Calu3 (cell line): Measurements from ENCODE around the gene FGF1. TPM values are rescaled to one million over a fixed set of nuclear protein-coding genes. Genes with fewer than 3 reads are reported as not detected.

Experiments
- BruUV-seq: library from RNA; stranded (reverse); fragments of 400-500 nt; replicated peaks from 2 replicates; lab custom pipeline; 2021; lab: Mats Ljungman, UMichigan
- CTCF ChIA-PET: fragments of 300-600 bp; sonication (Branson Sonifier 250); formaldehyde crosslinking; loops from one replicate; lab custom pipeline; 2022; ENCODE audit warnings: antibody characterized with exemption; lab: Charles Lee
- DNase-seq: peaks from one replicate; pipeline ENCODE4 v3.0.0; 2022
- H3K27ac Mint-ChIP-seq: one replicate; pipeline ENCODE4 v1.8.0; 2022; ENCODE audit warnings: mixed read lengths; ENCODE audit not compliant: unreplicated experiment
- H3K27me3 Mint-ChIP-seq: one replicate; pipeline ENCODE4 v1.8.0; 2022; ENCODE audit warnings: mixed read lengths; ENCODE audit not compliant: unreplicated experiment
- H3K36me3 Mint-ChIP-seq: one replicate; pipeline ENCODE4 v1.8.0; 2022; ENCODE audit warnings: mild to moderate bottlenecking, moderate library complexity, mixed read lengths; ENCODE audit not compliant: insufficient read depth, unreplicated experiment
- H3K4me1 Mint-ChIP-seq: one replicate; pipeline ENCODE4 v1.8.0; 2022; ENCODE audit warnings: mild to moderate bottlenecking, low read depth, mixed read lengths; ENCODE audit not compliant: unreplicated experiment
- H3K4me3 Mint-ChIP-seq: one replicate; pipeline ENCODE4 v1.8.0; 2022; ENCODE audit warnings: mild to moderate bottlenecking, low read depth, moderate library complexity, mixed read lengths; ENCODE audit not compliant: unreplicated experiment
- H3K9me3 Mint-ChIP-seq: one replicate; pipeline ENCODE4 v1.8.0; 2022; ENCODE audit warnings: low read depth, mixed read lengths; ENCODE audit not compliant: unreplicated experiment
- intact Hi-C: fragments of 100-400 bp; cut with micrococcal nuclease; formaldehyde crosslinking; loops from one replicate; pipeline ENCODE4 v1.10.0; 2022; ENCODE audit not compliant: unreplicated experiment
- total RNA-seq: library from RNA; stranded (reverse); gene quantifications from 2 replicates; pipeline ENCODE4 v1.2.3, GENCODE V29; 2022
- TF ChIP-seq, protein P1 (sequence below): fragments of 200-600 bp; IDR thresholded peaks from one replicate; pipeline ENCODE4 v1.8.0; 2022; ENCODE audit warnings: antibody characterized with exemption; ENCODE audit not compliant: unreplicated experiment

Gene FGF1
- total RNA-seq, 1 experiment from 2014 or later: not detected

DNA sequence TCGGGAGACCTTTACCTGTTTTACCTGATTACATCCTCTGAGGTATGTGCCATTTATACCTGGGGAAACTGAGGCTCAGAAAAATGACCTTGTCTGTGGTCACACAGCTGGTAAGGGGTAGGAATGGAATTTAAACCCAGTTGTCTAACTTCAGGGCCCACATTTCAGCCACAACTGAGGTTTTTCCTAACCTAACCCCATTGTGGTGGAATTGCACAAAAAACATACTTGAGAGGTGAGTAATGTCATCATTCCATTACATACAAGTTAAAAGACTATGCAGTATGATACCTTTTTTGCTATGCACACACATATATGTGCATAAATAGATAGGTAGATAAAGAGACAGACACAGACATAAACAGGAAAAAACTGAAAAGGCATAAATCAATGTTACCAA lies 14.1 kb downstream of the FGF1 start:
- H3K4me3 Mint-ChIP-seq: no peak overlapping the region
- H3K27ac Mint-ChIP-seq: no peak overlapping the region
- TF ChIP-seq, protein P1, sequence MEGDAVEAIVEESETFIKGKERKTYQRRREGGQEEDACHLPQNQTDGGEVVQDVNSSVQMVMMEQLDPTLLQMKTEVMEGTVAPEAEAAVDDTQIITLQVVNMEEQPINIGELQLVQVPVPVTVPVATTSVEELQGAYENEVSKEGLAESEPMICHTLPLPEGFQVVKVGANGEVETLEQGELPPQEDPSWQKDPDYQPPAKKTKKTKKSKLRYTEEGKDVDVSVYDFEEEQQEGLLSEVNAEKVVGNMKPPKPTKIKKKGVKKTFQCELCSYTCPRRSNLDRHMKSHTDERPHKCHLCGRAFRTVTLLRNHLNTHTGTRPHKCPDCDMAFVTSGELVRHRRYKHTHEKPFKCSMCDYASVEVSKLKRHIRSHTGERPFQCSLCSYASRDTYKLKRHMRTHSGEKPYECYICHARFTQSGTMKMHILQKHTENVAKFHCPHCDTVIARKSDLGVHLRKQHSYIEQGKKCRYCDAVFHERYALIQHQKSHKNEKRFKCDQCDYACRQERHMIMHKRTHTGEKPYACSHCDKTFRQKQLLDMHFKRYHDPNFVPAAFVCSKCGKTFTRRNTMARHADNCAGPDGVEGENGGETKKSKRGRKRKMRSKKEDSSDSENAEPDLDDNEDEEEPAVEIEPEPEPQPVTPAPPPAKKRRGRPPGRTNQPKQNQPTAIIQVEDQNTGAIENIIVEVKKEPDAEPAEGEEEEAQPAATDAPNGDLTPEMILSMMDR: no peak
- H3K36me3 Mint-ChIP-seq: no peaks in the 10 kb centered on the region
- intact Hi-C loops: no loop called here
- BruUV-seq: no TSS peak
- no peaks in the 10 kb centered on the region for H3K4me1 Mint-ChIP-seq
- no peaks in the 10 kb centered on the region for H3K27me3 Mint-ChIP-seq
- CTCF ChIA-PET: interaction anchor here (1.8 kb wide), 1 partner anchor 16 kb away, joined by 6 read pairs; no protein-coding TSS in a partner anchor
- DNase-seq: no peak
- no peaks in the 10 kb centered on the region for H3K9me3 Mint-ChIP-seq

DNA sequence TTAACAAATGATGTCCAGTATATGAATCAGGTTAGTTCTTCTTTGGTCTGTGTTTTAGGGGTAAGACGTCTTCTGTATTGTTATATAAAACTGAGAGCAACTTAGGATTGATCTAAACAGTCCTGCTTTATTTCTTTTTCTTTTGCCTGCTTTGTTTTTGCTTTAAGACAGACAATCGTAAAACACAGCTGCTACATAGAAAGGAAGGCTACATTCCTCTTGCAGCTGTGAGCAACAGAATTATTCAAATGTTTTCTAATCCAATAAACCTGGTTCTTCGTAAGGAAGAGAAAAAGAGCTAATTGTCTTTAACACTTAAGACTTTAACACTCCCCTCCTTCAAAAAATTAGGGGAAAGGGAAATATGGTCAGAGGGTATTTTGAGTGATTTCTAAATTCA lies 14.6 kb downstream of the FGF1 start:
- BruUV-seq: no TSS peak
- H3K36me3 Mint-ChIP-seq: no peaks in the 10 kb centered on the region
- CTCF ChIA-PET: interaction anchor here (1.8 kb wide), 1 partner anchor 15 kb away, joined by 6 read pairs; no protein-coding TSS in a partner anchor
- intact Hi-C loops: no loop called here
- H3K27me3 Mint-ChIP-seq: no peaks in the 10 kb centered on the region
- DNase-seq: no peak
- no peak overlapping the region for H3K4me3 Mint-ChIP-seq
- H3K4me1 Mint-ChIP-seq: no peaks in the 10 kb centered on the region
- no peak overlapping the region for H3K27ac Mint-ChIP-seq
- H3K9me3 Mint-ChIP-seq: no peaks in the 10 kb centered on the region
- TF ChIP-seq, protein P1: no peak

DNA sequence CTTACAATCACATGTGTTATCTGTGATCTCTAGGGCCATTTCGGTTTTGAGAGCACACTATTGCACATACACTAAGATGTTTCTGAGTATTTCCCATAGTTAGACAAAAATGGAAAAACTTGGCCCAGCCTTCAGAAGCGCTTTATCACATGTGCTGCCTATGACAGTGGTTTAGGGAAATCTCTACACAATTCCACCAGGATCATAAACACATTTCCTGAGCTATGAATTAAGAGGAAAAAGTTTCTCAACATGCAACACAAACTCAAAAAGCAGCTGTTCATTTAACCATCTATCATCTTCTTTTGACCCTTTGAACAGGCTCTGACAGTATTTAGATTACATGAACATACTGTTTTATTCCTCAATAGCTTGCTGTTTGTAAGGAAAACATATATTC lies 15.1 kb downstream of the FGF1 start:
- TF ChIP-seq, protein P1: no peak
- Mint-ChIP-seq H3K9me3 (no peaks in the 10 kb centered on the region), H3K27ac (no peak overlapping the region), H3K27me3 (no peaks in the 10 kb centered on the region), H3K4me3 (no peak overlapping the region), H3K4me1 (no peaks in the 10 kb centered on the region), H3K36me3 (no peaks in the 10 kb centered on the region)
- no peak for DNase-seq
- intact Hi-C loops: no loop called here
- CTCF ChIA-PET: interaction anchor here (1.8 kb wide), 1 partner anchor 15 kb away, joined by 6 read pairs; no protein-coding TSS in a partner anchor
- no TSS peak for BruUV-seq

DNA sequence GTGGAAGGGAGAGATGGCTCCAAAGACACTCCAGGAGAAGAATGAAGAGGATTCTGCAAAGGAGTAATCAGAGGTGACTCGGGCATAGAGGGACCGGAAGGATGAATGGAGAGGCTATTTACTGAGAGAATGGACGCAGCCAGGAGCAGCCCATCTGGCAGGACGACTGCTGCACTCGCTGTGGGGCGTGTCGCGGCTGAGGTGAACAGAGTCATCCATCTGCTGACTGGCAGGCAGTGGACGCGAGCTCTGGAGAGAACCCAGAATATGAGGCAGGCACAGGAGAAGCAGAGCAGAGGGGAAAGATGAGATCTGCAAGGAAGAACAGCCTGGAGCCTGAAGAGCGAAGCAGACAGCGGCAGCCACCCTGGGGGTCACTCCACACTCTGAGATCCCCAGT lies 16.4 kb downstream of the FGF1 start:
- CTCF ChIA-PET: no interaction called here
- no peak for DNase-seq
- BruUV-seq: no TSS peak
- Mint-ChIP-seq H3K9me3 (no peaks in the 10 kb centered on the region), H3K27ac (no peak overlapping the region), H3K4me3 (no peak overlapping the region), H3K36me3 (no peaks in the 10 kb centered on the region), H3K4me1 (no peaks in the 10 kb centered on the region), H3K27me3 (no peaks in the 10 kb centered on the region)
- intact Hi-C loops: no loop called here
- TF ChIP-seq, protein P1: no peak
